Endometrium (tissue), 2 donors: Measurements from ENCODE around the gene TSPAN9.

Source experiments
- FAIRE-seq: peaks from 2 replicates; lab custom pipeline; 2012; peaks lifted over from hg19 to GRCh38; lab: Jason Lieb, UNC
- donor health status: control.
- donor health status: control.

Gene TSPAN9

GRCh38 chr12:3165078-3165980, 88.2 kb downstream of the TSPAN9 start:
- no peak for FAIRE-seq

- FAIRE-seq: no peak
These were observed 90.5 kb downstream of the TSPAN9 start for GRCh38 chr12:3167636-3168035.

- no peak for FAIRE-seq
These were observed 91.3 kb downstream of the TSPAN9 start for GRCh38 chr12:3168223-3169221.

GRCh38 chr12:3170423-3171194, 93.4 kb downstream of the TSPAN9 start:
- no peak for FAIRE-seq

- no peak for FAIRE-seq
These were observed 94.0 kb downstream of the TSPAN9 start for GRCh38 chr12:3171195-3171591.

GRCh38 chr12:3172124-3173007, 95.2 kb downstream of the TSPAN9 start:
- no peak for FAIRE-seq

DNA sequence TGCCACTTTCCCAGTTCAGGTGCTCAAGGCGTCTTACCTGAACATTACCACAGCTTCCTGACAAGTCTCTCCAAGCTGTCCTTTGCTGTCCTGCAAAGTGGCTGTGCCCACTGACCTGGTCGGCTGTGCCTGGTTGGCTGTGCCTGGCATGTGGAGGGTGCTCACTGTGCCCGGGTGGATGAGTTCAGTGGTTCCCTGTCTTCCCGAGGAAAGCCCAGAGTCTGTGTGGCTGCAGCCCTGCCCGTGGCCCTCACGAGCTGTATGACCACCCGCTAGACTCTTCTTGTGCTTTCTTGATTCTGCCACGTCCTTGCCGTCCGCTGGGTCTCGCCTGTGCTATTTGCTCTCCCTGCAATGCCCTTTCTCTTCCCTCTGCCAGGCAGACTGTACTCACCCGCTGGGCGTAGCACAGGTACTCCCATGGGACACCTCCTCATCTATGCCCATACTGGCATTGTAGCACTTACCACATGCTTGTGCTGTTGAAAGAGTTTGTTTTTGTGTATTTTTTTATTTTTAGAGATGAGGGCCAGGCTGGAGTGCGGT, 95.9 kb downstream of the TSPAN9 start:
- no peak for FAIRE-seq

DNA sequence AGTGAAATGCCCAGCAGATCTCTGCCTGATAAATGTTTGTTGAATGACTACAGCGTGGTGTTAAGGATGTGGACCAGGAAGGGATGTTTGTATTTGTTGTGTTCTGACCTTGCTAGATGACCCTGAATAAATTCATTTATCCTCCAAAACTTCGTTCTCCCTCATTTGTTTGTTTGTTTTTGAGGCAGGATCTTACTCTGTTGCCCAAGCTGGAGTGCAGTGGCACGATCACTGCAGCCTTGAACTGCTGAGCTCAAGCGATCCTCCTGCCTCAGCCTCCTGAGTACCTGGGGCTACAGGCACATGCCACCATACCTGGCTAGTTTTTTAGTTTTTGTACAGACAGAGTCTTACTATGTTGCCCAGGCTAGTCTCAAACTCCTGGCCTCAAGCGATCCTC, 96.7 kb downstream of the TSPAN9 start:
- no peak for FAIRE-seq

- FAIRE-seq: no peak
These were observed 98.1 kb downstream of the TSPAN9 start for GRCh38 chr12:3175238-3175637.

DNA sequence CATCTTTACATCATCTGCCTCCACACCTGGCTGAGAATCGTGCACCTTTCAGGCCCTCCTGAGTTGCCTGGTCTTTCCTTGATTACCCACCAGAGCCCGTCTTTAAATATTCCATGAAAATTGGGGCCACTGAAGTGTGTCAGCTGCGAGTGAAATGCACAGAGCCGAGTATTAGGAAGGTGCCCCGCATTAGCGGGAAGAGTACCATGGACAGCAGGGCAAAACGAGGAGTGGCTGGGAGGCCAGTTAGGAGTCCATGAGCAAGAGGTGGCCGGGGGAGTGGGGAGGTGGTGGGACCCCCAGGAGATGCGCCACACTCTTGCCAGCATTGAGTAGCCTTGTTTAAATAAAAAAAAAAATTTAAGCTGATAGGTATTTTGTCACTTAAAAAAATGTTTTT, 99.6 kb downstream of the TSPAN9 start:
- FAIRE-seq: no peak

DNA sequence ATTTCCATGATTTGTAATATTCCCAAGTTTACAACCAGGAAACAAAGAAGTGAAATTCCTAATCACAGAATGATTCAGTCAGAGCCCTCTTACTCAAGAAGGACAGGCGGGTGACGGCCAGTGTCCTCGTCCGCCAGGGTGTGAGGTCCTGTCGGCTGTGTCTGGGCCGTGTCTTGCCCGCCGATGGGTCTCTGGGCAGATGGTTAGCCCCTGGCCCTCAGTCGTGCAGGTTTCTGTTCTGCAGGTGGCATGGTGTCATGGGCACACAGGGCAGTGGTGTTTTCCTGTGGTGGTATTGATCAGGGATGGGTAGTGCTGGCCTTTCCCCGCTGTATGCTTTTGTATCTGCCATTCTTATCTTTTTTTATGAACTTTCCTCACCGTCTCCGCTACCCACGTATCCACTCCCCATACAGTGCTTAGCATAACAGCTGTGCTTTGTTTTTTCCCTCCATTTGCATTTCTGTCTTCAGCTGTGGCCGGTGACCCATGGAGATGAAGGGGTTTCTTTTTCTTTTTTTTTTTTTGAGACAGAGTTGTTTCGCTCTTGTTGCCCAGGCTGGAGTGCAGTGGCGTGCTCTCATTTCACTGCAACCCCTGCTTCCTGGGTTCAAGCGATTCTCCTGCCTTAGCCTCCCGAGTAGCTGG, 100.7 kb downstream of the TSPAN9 start:
- FAIRE-seq: no peak

DNA sequence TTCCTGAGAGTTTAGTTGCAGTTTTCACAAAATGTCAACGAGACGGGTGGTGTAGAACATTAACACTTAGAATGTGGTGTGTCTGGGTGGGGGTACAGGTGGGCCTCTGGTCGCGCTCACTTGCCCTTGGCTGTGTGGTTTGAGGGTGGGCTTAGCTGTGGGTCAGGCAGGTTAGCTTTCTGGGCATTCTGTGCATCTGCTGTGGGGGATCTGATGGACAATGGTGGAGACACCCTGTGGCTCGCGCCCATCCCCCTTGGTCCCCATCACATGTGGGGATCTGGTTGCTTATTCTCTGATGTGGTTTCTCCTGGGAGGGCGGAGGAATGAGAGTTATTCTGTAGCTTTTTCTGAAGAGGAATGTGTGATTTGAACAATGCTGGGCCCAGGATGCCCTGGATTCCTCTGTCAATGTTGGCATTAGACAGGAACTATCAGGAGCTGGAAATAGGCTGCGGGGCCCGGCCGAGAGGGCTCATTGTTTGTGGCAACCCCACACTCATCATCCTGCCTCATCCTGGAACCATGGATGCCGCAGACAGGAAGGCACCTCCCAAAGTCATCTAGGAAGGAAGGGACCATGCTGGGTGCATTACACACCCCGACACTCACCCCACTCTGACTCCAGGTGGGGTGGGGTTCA, 101.6 kb downstream of the TSPAN9 start:
- FAIRE-seq: no peak

DNA sequence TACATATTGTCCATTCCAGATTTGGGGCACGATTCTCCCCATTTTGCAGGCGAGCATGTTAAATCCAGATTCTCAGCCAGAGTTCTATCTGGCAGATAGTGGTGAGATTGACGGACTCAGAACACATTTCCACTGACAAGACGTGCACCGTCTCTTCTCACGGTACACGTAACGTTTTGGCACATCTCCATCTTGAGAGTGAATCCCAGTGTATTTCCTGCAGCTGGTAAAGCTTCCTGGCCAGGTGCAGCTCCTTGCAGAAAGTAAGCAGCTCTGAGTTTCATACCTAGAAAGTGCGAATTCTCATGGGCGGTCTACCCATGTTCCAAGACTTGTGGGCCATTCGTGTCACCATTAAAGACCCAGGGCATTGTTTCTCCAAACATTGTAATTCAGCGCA, 102.6 kb downstream of the TSPAN9 start:
- no peak for FAIRE-seq

DNA sequence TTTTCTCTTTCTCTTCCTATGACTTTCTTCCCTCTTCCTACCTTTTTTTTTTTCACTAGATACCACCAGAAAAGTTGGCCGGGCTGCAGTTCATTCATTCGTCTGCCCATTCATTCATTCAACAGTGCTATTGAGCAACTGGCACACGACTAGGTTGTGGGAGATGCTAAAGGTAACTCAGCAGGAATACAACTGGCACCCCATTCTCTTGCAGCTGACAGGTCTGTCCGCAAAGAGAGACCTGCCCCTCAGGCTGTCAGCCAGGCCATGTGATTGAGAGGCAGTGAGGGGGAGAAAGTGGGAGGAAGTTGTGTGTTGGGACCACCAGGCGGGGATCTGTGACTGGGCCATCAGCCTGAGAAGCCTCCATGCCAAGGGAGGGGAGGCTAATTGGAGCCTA, 105.2 kb downstream of the TSPAN9 start:
- FAIRE-seq: no peak

- no peak for FAIRE-seq
These were observed 107.3 kb downstream of the TSPAN9 start for GRCh38 chr12:3184485-3184884.

GRCh38 chr12:3185260-3185870, 108.2 kb downstream of the TSPAN9 start:
- FAIRE-seq: no peak

GRCh38 chr12:3186546-3187215, 109.5 kb downstream of the TSPAN9 start:
- FAIRE-seq: no peak

GRCh38 chr12:3187846-3188770, 110.9 kb downstream of the TSPAN9 start:
- FAIRE-seq: no peak
